NCI-H345 treated with DMSO at 0.1 percent for 48 hours (cell line): ENCODE measurements around the gene COQ3.

Experiments used
- DNase-seq: peaks from one replicate; lab custom pipeline; 2025; ENCODE audit not compliant: unreplicated experiment; lab: John Stamatoyannopoulos, UW

The COQ3 gene

GRCh38 chr6:99393698-99394531 is at the start of gene COQ3:
COQ3 (minus strand) TSS chr6:99394195; CDS start chr6:99394179, 16 bp downstream.
- peak; percentile 65 for DNase-seq

- DNase-seq, result peak; percentile 5
Observed at GRCh38 chr6:99434702-99435530, 40.9 kb upstream of the COQ3 start.

GRCh38 chr6:99432877-99433276 is 38.9 kb upstream of the COQ3 start:
- DNase-seq, result no peak

GRCh38 chr6:99431901-99432300 is 37.9 kb upstream of the COQ3 start:
- DNase-seq, result no peak

- DNase-seq, result no peak
Observed at GRCh38 chr6:99427988-99428387, 34.0 kb upstream of the COQ3 start.

GRCh38 chr6:99426451-99426757 is 32.4 kb upstream of the COQ3 start:
- no peak for DNase-seq

- peak; percentile 60 for DNase-seq
Observed at GRCh38 chr6:99425647-99426450, 31.9 kb upstream of the COQ3 start.

GRCh38 chr6:99424761-99425646 is 31.0 kb upstream of the COQ3 start, which contains the start of gene PNISR:
PNISR (minus strand) TSS chr6:99425308; CDS start chr6:99414659, 10,649 bp downstream.
- peak; percentile 98 for DNase-seq

- no peak for DNase-seq
Observed at GRCh38 chr6:99424022-99424421, 30.0 kb upstream of the COQ3 start.

GRCh38 chr6:99422912-99423311 is 28.9 kb upstream of the COQ3 start:
- DNase-seq, result no peak

GRCh38 chr6:99416892-99417767 is 23.1 kb upstream of the COQ3 start:
- no peak for DNase-seq

GRCh38 chr6:99416226-99416625 is 22.2 kb upstream of the COQ3 start:
- no peak for DNase-seq

- no peak for DNase-seq
Observed at GRCh38 chr6:99415446-99415845, 21.5 kb upstream of the COQ3 start.

- DNase-seq, result no peak
Observed at GRCh38 chr6:99412065-99412464, 18.1 kb upstream of the COQ3 start.

GRCh38 chr6:99409672-99410071 is 15.7 kb upstream of the COQ3 start:
- DNase-seq, result no peak

GRCh38 chr6:99407076-99407475 is 13.1 kb upstream of the COQ3 start:
- no peak for DNase-seq

GRCh38 chr6:99402448-99402847 is 8.5 kb upstream of the COQ3 start:
- no peak for DNase-seq

- DNase-seq, result no peak
Observed at GRCh38 chr6:99397287-99397686, 3.3 kb upstream of the COQ3 start.

- no peak for DNase-seq
Observed at GRCh38 chr6:99393366-99393697, 663 bp downstream of the COQ3 start.

GRCh38 chr6:99390896-99391295 is 3.1 kb downstream of the COQ3 start:
- DNase-seq, result no peak
